ENCODE measurements around the gene LSG1. TPM values are rescaled to one million over a fixed set of nuclear protein-coding genes. Genes with fewer than 3 reads are reported as not detected.

LSG1 gene
- total and polyA plus RNA-seq, 10 of the 15 experiments (the other 5 are each of a cell fraction or from before 2014, with no cell fraction given): 14.3 to 75.6 (median 54.4) TPM

DNA sequence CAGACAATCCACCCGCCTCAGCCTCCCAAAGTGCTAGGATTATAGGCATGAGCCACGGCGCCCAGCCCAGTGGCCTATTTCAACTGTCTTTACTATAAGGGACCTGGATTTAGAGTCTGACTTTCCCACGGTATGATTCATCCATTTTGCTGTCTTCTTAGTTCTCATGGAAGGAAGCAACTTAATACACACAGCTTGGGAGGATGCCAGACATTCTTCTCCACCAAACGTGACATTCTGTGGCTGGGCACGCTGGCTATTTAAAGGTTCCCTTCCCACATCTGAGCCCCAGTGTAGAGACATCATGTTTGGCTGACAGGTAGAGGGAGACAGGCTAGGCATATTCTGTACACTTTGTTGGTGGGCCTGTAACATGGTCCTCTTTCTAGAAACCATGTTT is 39.9 kb upstream of the LSG1 start:
- H2AFZ ChIP-seq (ENCODE audit: control insufficient read depth, low read depth, low read length): no peak overlapping the region
- BruUV-seq (replicated peaks): no TSS peak
- no peak overlapping the region for H3K27ac ChIP-seq (ENCODE audit: control insufficient read depth, insufficient read depth)
- CTCF ChIA-PET: no interaction called here
- H3K79me2 ChIP-seq (ENCODE audit: control insufficient read depth, insufficient read depth, low read length): no peaks in the 10 kb centered on the region
- no peaks in the 10 kb centered on the region for H4K20me1 ChIP-seq (ENCODE audit: control insufficient read depth, insufficient read depth)
- no peak for TF ChIP-seq SUPT20H (IDR thresholded peaks at IDR 0.05; ENCODE audit: borderline replicate concordance, control insufficient read depth, low read depth, low read length)
- no peak for TF ChIP-seq CHD2 (IDR thresholded peaks at IDR 0.05; ENCODE audit: borderline replicate concordance, low read depth, low read length)
- TF ChIP-seq ETV6 (conservative IDR thresholded peaks at IDR 0.05 in 1 of 2, IDR thresholded peaks at IDR 0.05 in 1 of 2; ENCODE audit: borderline replicate concordance in 1 of 2, low read depth in 1 of 2): no peak
- TF ChIP-seq, protein P1, sequence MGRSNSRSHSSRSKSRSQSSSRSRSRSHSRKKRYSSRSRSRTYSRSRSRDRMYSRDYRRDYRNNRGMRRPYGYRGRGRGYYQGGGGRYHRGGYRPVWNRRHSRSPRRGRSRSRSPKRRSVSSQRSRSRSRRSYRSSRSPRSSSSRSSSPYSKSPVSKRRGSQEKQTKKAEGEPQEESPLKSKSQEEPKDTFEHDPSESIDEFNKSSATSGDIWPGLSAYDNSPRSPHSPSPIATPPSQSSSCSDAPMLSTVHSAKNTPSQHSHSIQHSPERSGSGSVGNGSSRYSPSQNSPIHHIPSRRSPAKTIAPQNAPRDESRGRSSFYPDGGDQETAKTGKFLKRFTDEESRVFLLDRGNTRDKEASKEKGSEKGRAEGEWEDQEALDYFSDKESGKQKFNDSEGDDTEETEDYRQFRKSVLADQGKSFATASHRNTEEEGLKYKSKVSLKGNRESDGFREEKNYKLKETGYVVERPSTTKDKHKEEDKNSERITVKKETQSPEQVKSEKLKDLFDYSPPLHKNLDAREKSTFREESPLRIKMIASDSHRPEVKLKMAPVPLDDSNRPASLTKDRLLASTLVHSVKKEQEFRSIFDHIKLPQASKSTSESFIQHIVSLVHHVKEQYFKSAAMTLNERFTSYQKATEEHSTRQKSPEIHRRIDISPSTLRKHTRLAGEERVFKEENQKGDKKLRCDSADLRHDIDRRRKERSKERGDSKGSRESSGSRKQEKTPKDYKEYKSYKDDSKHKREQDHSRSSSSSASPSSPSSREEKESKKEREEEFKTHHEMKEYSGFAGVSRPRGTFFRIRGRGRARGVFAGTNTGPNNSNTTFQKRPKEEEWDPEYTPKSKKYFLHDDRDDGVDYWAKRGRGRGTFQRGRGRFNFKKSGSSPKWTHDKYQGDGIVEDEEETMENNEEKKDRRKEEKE (IDR thresholded peaks at IDR 0.05): no peak
- TF ChIP-seq BCL11A (IDR thresholded peaks at IDR 0.05; ENCODE audit: low read depth, low read length): no peak
- no peak for TF ChIP-seq NR2C2 (IDR thresholded peaks at IDR 0.05; ENCODE audit: borderline replicate concordance, control insufficient read depth, insufficient read length, low read depth)
- TF ChIP-seq BHLHE40 (IDR thresholded peaks at IDR 0.05; ENCODE audit: borderline replicate concordance in 1 of 2, low read depth in 2 of 2, low read length in 1 of 2): no peak
- TF ChIP-seq DPF2 (IDR thresholded peaks at IDR 0.05): no peak
- TF ChIP-seq HDGF (IDR thresholded peaks at IDR 0.05): no peak
- TF ChIP-seq CHD1 (IDR thresholded peaks at IDR 0.05; ENCODE audit: low read depth, low read length): no peak
- TF ChIP-seq, protein P2, sequence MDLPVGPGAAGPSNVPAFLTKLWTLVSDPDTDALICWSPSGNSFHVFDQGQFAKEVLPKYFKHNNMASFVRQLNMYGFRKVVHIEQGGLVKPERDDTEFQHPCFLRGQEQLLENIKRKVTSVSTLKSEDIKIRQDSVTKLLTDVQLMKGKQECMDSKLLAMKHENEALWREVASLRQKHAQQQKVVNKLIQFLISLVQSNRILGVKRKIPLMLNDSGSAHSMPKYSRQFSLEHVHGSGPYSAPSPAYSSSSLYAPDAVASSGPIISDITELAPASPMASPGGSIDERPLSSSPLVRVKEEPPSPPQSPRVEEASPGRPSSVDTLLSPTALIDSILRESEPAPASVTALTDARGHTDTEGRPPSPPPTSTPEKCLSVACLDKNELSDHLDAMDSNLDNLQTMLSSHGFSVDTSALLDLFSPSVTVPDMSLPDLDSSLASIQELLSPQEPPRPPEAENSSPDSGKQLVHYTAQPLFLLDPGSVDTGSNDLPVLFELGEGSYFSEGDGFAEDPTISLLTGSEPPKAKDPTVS (IDR thresholded peaks at IDR 0.05; ENCODE audit: low read depth, low read length): no peak
- TF ChIP-seq SRF (IDR thresholded peaks at IDR 0.05; ENCODE audit: low read depth in 2 of 2, low read length in 2 of 2): no peak
- TF ChIP-seq ZNF207 (IDR thresholded peaks at IDR 0.05; ENCODE audit: borderline replicate concordance): no peak
- TF ChIP-seq KLF5 (IDR thresholded peaks at IDR 0.05; ENCODE audit: partially characterized antibody): no peak
- no peak for TF ChIP-seq IRF4 (IDR thresholded peaks at IDR 0.05; ENCODE audit: low read depth, low read length)
- TF ChIP-seq, protein P3, sequence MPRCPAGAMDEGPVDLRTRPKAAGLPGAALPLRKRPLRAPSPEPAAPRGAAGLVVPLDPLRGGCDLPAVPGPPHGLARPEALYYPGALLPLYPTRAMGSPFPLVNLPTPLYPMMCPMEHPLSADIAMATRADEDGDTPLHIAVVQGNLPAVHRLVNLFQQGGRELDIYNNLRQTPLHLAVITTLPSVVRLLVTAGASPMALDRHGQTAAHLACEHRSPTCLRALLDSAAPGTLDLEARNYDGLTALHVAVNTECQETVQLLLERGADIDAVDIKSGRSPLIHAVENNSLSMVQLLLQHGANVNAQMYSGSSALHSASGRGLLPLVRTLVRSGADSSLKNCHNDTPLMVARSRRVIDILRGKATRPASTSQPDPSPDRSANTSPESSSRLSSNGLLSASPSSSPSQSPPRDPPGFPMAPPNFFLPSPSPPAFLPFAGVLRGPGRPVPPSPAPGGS (IDR thresholded peaks at IDR 0.05; ENCODE audit: borderline replicate concordance, insufficient read depth, low read depth, low read length, poor library complexity, severe bottlenecking): no peak
- TF ChIP-seq YBX1 (IDR thresholded peaks at IDR 0.05): no peak
- TF ChIP-seq TCF3 (IDR thresholded peaks at IDR 0.05; ENCODE audit: borderline replicate concordance, insufficient read depth, low read depth, low read length): no peak
- TF ChIP-seq YY1 (IDR thresholded peaks at IDR 0.05; ENCODE audit: low read depth, low read length): no peak
- H3K36me3 ChIP-seq (ENCODE audit: control insufficient read depth in 2 of 2, insufficient read depth in 2 of 2, low read length in 1 of 2): no peaks in the 10 kb centered on the region
- no peak overlapping the region for H3K4me2 ChIP-seq (ENCODE audit: control insufficient read depth, insufficient read depth)
- ATAC-seq: no peak
- H3K27me3 ChIP-seq (replicated peaks in 1 of 2; ENCODE audit: control insufficient read depth in 2 of 2, insufficient read depth in 2 of 2, low read length in 1 of 2): no peaks in the 10 kb centered on the region; a peak in 1 of 4 replicates
- intact Hi-C loops (cut with micrococcal nuclease; ENCODE audit: unreplicated experiment): no loop called here
- RAD21 ChIA-PET (ENCODE audit: unreplicated experiment): no interaction called here
- WGBS (ENCODE audit: insufficient coverage, insufficient replicate concordance, low lambda C conversion rate, missing lambda C conversion rate): 40% methylated on average over 6 of the region's 6 CpGs
- H3K9ac ChIP-seq (ENCODE audit: control insufficient read depth, insufficient read depth, low read length): no peak overlapping the region
- no peaks in the 10 kb centered on the region; the same call in 2 of the 3 replicates for H3K9me3 ChIP-seq (replicated peaks; ENCODE audit: control insufficient read depth, insufficient read depth, low read length)
- no peak overlapping the region for H3K4me3 ChIP-seq
- SMC1A ChIA-PET (ENCODE audit: uncharacterized antibody, unreplicated experiment): no interaction called here
- in situ Hi-C loops (cut with MboI): no loop called here
- FAIRE-seq: no peak
- no peaks in the 10 kb centered on the region for H3K4me1 ChIP-seq (ENCODE audit: control insufficient read depth, insufficient read depth, low read length)
- no peak for DNase-seq (ENCODE audit: low read depth, low spot score)
- POLR2A ChIA-PET: no interaction called here
